HG03095 (cell line): Measurements from ENCODE around the gene ZNRF3.
"Not testable (repeated sequence)": the region's sequence is repeated elsewhere in the genome, so short reads cannot be mapped to it uniquely, and the experiment has no call there.

Source experiments
- ATAC-seq: cut with Tn5 transposase; IDR thresholded peaks from one replicate; pipeline ENCODE4 v1.9.1; 2021; ENCODE audit warnings: moderate library complexity; ENCODE audit not compliant: unreplicated experiment

ZNRF3 gene

GRCh38 chr22:29081517-29082236 is 198.3 kb downstream of the ZNRF3 start:
- ATAC-seq, result no peak

GRCh38 chr22:29082826-29083545 is 199.6 kb downstream of the ZNRF3 start:
- no peak for ATAC-seq

- ATAC-seq, result not testable (repeated sequence)
Observed at GRCh38 chr22:29083576-29083932, 200.2 kb downstream of the ZNRF3 start.

GRCh38 chr22:29083933-29084591 is 200.7 kb downstream of the ZNRF3 start:
- no peak for ATAC-seq

DNA sequence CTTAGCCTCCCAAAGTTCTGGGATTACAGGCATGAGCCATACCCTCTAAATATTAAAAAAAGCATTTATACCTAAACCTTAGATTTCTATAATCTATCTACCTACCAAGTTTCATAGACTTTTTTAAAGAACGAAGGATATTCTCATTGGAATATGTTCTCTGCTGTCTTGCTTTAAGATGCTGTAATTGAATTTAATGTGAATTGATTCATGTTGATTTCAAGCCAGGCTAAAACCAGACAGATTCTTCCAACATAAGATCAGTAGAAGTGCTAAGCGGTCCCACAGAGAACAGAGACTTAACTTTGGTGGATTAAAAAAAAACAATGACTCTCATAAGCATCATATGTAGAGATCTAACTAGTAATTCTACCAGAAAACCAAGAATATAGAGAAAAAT is 203.6 kb downstream of the ZNRF3 start:
- ATAC-seq, result no peak

GRCh38 chr22:29088809-29089208 is 205.4 kb downstream of the ZNRF3 start:
- no peak for ATAC-seq

DNA sequence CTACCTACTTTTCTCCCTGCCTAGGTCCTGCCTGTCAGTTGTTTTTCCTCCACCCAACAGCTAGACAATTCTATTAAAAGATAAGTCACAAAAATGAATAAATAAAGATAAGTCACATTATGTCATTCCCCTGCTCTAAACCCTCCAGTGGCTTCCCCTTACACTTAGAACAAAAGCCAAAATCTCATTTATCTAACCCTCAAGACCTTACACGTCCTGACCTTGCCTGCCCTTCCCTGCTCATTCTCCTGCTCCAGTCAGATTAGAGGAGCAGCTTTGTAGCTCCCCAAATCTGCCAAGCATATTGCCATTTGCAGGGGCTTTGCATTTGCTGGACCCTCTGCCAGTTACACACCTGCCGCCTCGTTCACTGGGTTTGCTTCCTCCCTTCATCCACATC is 206.1 kb downstream of the ZNRF3 start:
- no peak for ATAC-seq

GRCh38 chr22:29090039-29090438 is 206.7 kb downstream of the ZNRF3 start:
- ATAC-seq, result no peak

DNA sequence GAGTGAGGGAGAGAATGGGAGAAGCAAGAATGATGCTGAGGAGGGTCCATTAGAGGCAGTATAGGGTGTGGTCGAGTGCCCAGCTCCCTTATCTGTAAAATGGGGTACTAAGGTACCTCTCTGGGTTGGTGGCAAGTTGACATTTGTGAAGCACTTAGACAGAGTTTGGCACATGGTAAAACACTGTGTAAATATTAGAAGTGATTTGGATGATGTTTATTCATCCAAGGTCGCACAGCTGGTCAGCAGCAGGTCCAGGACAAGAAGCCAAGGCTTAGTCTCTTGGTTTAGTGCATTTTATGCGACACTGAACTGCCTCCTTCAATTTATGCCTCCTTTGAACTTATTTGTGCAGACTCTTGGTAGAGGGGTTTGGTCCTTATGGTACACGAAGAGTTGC is 208.9 kb downstream of the ZNRF3 start:
- ATAC-seq, result no peak

- ATAC-seq, result no peak
Observed at GRCh38 chr22:29093030-29093429, 209.7 kb downstream of the ZNRF3 start.

DNA sequence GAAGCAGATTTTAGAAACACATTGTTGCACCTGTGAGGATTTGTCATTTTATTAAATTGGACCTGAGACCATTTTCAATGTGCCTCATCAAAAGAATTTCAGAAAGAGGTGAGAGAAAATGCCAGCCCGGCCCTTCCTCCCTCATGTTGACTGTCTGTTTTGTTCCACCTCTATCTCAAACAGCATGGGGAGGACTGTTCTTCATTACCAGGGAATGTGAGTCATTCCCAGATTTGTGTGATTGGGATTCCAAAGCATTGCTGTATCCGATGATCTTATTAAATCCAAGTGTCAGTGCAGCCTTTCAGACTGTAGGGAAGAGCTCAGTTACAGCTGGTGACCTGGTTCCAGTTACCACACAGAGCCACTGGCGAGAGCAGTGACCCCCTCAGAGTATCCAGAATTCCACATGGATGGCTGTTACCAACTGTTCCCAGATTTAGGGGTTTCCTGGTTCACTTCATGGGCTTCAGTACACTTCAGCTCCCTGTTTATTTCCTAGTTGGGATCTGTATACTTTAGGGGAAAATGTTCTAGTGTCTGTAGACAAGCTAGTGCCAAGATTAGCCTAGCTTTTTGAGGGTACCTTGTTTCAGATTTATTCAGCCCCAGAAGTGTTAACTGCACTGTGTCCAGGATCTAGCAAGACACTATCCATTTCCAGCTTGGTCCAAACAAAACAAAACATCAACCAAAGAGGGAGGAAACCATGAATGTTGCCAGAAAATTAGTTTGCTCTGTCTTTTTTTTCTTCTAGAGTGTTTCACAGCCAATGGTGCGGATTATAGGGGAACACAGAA is 210.3 kb downstream of the ZNRF3 start:
- no peak for ATAC-seq

DNA sequence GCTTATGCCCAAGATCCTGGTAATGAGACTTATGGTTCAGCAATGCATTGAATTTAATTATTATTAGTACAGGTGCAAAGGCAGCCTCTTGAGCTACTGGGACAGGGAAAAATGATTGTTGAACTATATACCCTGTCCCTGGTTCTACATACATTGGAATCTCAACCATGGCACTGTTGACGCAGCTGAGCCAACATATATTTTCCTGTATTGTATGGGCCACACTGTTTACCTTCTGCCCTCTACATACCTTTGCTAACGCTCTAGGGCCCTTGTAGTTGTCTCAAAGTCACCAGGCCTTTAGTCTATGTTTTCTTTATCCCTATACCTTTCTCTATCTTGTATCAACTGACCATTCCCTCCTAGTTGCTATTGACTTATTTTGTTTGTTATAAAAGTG is 212.1 kb downstream of the ZNRF3 start:
- ATAC-seq, result no peak

DNA sequence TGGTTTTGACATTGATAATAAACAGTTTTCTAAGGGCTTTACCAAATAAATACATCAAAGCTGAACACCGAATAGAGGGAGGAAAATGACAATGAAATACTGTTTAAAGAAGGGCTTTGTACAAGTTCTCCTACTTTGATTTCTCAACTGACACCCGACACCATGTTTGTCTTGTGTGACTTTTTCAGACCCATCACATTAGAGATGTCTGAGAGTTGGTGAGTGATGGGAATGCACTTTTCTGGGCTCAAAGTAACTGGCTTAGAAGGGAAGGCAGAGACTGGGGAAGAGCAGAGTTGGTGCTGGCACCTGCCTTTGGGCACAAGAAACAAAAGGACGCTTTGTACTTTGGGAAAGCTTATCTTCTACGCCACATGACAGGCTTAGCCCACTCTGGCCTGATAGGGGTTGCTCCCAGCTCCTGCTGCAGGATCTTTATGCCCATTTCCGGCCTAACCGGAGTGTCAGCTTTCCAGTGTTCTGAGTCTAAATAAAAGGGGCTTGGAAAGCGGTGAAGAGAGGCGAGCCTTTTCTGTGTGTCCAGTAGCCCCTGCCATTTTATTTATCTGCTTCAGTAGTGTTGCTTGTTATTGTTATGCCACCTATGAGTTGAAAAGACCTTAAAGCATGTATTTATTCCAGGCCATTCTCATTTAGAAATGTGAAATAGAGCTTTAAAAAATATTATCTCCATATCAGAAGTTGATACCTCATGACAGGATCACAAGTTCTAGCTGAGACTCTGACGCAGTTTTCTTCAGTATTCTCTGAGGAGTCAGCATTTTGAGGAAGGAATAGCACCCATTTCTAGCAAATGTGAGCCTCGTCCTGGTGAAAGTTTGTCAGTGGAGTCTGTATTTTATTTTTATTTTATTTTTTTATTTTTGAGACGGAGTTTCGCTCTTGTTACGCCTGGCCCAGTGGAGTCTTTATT is 213.6 kb downstream of the ZNRF3 start:
- no peak for ATAC-seq

- ATAC-seq, result no peak
Observed at GRCh38 chr22:29098296-29098695, 214.9 kb downstream of the ZNRF3 start.

DNA sequence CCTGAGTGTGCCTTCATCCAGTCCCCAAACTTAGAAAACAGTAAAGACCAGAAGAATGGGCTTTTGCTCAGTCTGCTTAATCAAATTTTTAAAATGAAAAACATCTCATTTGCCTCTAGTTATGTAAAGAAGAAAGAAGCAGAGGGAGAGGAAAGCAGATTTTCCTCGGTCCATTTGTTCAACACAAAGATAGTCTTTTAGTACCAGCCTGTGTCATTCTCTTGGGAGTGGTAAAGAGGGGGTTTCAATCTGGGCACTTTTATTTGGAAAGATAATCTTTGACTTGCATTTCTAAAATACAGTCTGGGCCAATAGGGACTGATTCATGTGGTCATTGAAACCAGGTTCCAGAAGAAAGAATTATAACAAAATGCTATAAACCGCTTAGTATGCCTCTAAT is 218.9 kb downstream of the ZNRF3 start:
- no peak for ATAC-seq

GRCh38 chr22:29103121-29103520 is 219.7 kb downstream of the ZNRF3 start:
- no peak for ATAC-seq

DNA sequence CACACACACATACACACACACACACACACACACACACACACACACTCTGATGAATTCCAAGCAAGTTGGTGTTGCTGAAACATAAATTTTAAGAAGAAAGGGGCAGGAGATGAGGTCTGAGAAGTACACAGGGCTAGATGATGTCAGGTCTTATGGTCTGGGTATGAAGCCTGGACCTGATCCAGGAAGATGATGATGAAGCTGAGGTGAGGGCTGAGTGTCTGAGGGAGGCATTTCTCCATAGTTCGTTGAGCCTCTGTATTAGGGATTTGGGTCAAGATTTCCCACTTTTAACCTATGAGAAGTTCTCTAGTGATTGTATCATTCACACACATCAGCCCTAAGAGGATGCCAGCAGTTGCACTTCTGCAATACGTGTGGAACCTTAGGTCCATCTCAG is 222.1 kb downstream of the ZNRF3 start:
- no peak for ATAC-seq

DNA sequence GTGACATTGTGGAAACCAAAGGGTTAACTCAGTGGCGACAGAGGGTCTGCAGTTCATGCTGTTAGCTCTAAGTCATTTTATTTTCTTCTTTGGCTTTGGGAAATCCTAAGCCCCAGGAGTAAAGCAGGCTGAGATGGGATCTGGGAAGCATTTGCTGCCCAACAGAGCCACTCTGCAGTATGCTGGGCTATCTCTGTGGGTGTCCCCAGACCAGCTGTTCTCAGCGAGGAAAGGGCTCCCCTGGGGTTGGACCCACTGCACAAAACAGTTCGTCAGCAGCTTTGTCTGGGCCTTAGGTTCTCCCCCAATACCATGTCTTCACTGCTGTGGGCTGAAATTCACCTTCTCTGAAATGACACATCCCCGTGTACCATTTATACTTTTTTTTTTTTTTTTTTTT is 223.5 kb downstream of the ZNRF3 start:
- ATAC-seq, result no peak
